Gastrocnemius medialis (tissue), 4 donors: ENCODE data around the gene ERAS. TPM values are rescaled to one million over a fixed set of nuclear protein-coding genes. Genes with fewer than 3 reads are reported as not detected.
"Not testable (repeated sequence)": the region's sequence is repeated elsewhere in the genome, so short reads cannot be mapped to it uniquely, and the experiment has no call there.

Source experiments
- ATAC-seq, 2 donors: fragments of 150-250 bp; one replicate each; pipeline ENCODE4 v1.9.1; 2016
- DNase-seq, 2 donors: peaks; one replicate each; pipeline ENCODE4 v3.0.0-alpha.2; 2019
- H3K27ac ChIP-seq, 4 donors: fragments of 200-600 bp; sonication (generic); 1 replicate in 1 of 4; 2 replicates in 3 of 4; pipeline ENCODE4 v1.5.1; 2016 to 2018; ENCODE audit warnings: mild to moderate bottlenecking in 2 of 4, moderate library complexity in 1 of 4
- H3K27me3 ChIP-seq, 3 donors: fragments of 200-600 bp; sonication (generic) in 2 of 3; 1 replicate in 1 of 3; 2 replicates in 2 of 3; pipeline versions ENCODE4 v1.5.1 to v1.6.0; 2016 to 2019; ENCODE audit warnings: mild to moderate bottlenecking in 1 of 3, moderate library complexity in 1 of 3
- H3K36me3 ChIP-seq, 2 donors: fragments of 200-600 bp; sonication (generic) in 1 of 2; one replicate each; pipeline ENCODE4 v1.5.1; 2017 to 2018
- H3K4me1 ChIP-seq, 2 donors: fragments of 200-600 bp; sonication (generic) in 1 of 2; one replicate each; pipeline ENCODE4 v1.5.1; 2016 to 2017; ENCODE audit warnings: mild to moderate bottlenecking in 2 of 2
- H3K4me3 ChIP-seq, 4 donors: fragments of 200-600 bp; sonication (generic) in 3 of 4; 1 replicate in 1 of 4; 2 replicates in 3 of 4; pipeline ENCODE4 v1.5.1; 2016 to 2019; ENCODE audit warnings: mild to moderate bottlenecking in 2 of 4
- H3K9me3 ChIP-seq, 3 donors: fragments of 200-600 bp; sonication (generic) in 2 of 3; 1 replicate in 1 of 3; 2 replicates in 2 of 3; pipeline ENCODE4 v1.5.1; 2016 to 2019
- CTCF ChIP-seq, 5 experiments: fragments of 450-650 bp in 3 of 5; fragments of 200-600 bp in 2 of 5; sonication (generic) in 2 of 5; IDR thresholded peaks in 4 of 5; conservative IDR thresholded peaks in 1 of 5; 1 replicate in 4 of 5; 2 replicates in 1 of 5; pipeline ENCODE4 v1.5.1; 2016 to 2019; ENCODE audit warnings: antibody characterized with exemption in 5 of 5, mild to moderate bottlenecking in 3 of 5, moderate library complexity in 3 of 5
- POLR2A ChIP-seq, 2 donors: fragments of 450-650 bp; IDR thresholded peaks; one replicate each; pipeline ENCODE4 v1.6.1; 2017; ENCODE audit warnings: antibody characterized with exemption in 2 of 2, mild to moderate bottlenecking in 2 of 2, moderate library complexity in 2 of 2
- in situ Hi-C, 4 donors: fragments of 200-750 bp; cut with MboI; loops; one replicate each; pipeline versions ENCODE4 v1.15.0 to v1.8.0; 2017; ENCODE audit warnings: low sequenced_read_pairs in 4 of 4
- intact Hi-C: fragments of 100-400 bp; cut with DNase I; formaldehyde crosslinking; loops from one replicate; pipeline ENCODE4 v1.15.1; 2023; ENCODE audit warnings: low total_unique reads
- total RNA-seq, 4 donors: library from RNA; depleted of rRNA; stranded (reverse); fragments of >200 nt; gene quantifications; one replicate each; pipeline versions ENCODE4 v1.1.0 to v1.2.3, GENCODE V29; 2016

Gene ERAS
- total RNA-seq, 4 donors from 2014 or later = not detected

- TF ChIP-seq POLR2A (IDR thresholded peaks at IDR 0.05) (no peak), CTCF (IDR thresholded peaks at IDR 0.05 in 4 of 5, conservative IDR thresholded peaks at IDR 0.05 in 1 of 5) (no peak)
- in situ Hi-C loops = loop anchor here in 1 of 4 donors (25.0 kb wide), 1 partner anchor 156 kb away; no protein-coding TSS in a partner anchor
- no peak overlapping the region for H3K27ac ChIP-seq
- no peaks in the 10 kb centered on the region for H3K27me3 ChIP-seq
- DNase-seq = no peak
- intact Hi-C loops = no loop called here
- peaks cover 0 to 4% of the 10 kb centered on the region in 2 donors for H3K36me3 ChIP-seq
- no peak for ATAC-seq
- no peak overlapping the region for H3K4me3 ChIP-seq
- H3K4me1 ChIP-seq = no peaks in the 10 kb centered on the region
- H3K9me3 ChIP-seq = no peaks in the 10 kb centered on the region
Measured at GRCh38 chrX:48818098-48818497, 8.2 kb upstream of the ERAS start.

DNA sequence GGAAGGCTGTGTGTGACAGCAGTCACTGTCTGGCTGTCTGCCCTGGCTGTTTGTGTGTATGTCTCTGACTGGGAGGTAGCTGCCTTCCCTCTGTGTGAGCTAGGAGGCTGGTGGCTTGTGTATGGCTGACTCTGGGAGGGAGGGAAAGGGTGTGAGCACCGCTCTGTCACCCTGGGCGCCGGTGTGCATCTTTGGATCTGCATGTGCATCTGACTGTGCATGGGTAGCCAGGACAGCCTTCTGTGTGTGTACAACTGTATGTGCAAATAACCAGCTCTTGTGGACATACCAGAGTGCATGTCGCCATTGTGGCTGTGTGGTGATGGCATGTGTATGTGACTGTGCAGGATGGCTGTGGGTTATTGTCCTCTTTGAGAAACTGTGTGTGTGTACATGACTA lies 7.4 kb upstream of the ERAS start:
- intact Hi-C loops = no loop called here
- ATAC-seq (no peak), DNase-seq (no peak)
- Histone ChIP-seq H3K27me3 (no peaks in the 10 kb centered on the region), H3K4me1 (no peaks in the 10 kb centered on the region), H3K27ac (no peak overlapping the region), H3K9me3 (no peaks in the 10 kb centered on the region), H3K36me3 (peaks cover 0 to 4% of the 10 kb centered on the region in 2 donors), H3K4me3 (no peak overlapping the region)
- TF ChIP-seq POLR2A (IDR thresholded peaks at IDR 0.05) = no peak
- TF ChIP-seq CTCF (IDR thresholded peaks at IDR 0.05 in 4 of 5, conservative IDR thresholded peaks at IDR 0.05 in 1 of 5) = no peak
- in situ Hi-C loops = loop anchor here in 1 of 4 donors (25.0 kb wide), 1 partner anchor 157 kb away; no protein-coding TSS in a partner anchor

GRCh38 chrX:48819394-48819793 lies 6.9 kb upstream of the ERAS start:
- in situ Hi-C loops = loop anchor here in 1 of 4 donors (25.0 kb wide), 1 partner anchor 157 kb away; no protein-coding TSS in a partner anchor
- H3K36me3 ChIP-seq, H3K27ac ChIP-seq, intact Hi-C loops, H3K27me3 ChIP-seq, H3K4me1 ChIP-seq, DNase-seq, ATAC-seq, H3K9me3 ChIP-seq, H3K4me3 ChIP-seq: not testable (repeated sequence)

- Histone ChIP-seq H3K27ac (no peak overlapping the region), H3K27me3 (no peaks in the 10 kb centered on the region), H3K9me3 (no peaks in the 10 kb centered on the region), H3K36me3 (peaks cover 0 to 4% of the 10 kb centered on the region in 2 donors), H3K4me3 (no peak overlapping the region), H3K4me1 (no peaks in the 10 kb centered on the region)
- no peak for ATAC-seq
- no peak for DNase-seq
- in situ Hi-C loops = loop anchor here in 1 of 4 donors (25.0 kb wide), 1 partner anchor 161 kb away; no protein-coding TSS in a partner anchor
- intact Hi-C loops = no loop called here
- no peak for TF ChIP-seq CTCF (IDR thresholded peaks at IDR 0.05 in 4 of 5, conservative IDR thresholded peaks at IDR 0.05 in 1 of 5)
- TF ChIP-seq POLR2A (IDR thresholded peaks at IDR 0.05) = no peak
Measured at GRCh38 chrX:48823053-48823452, 3.3 kb upstream of the ERAS start.

- H3K4me1 ChIP-seq = no peaks in the 10 kb centered on the region
- no peak overlapping the region for H3K27ac ChIP-seq
- in situ Hi-C loops (loop anchor here in 1 of 4 donors (25.0 kb wide), 1 partner anchor 162 kb away; no protein-coding TSS in a partner anchor), intact Hi-C loops (no loop called here)
- no peak overlapping the region for H3K4me3 ChIP-seq
- ATAC-seq (no peak), DNase-seq (no peak)
- no peaks in the 10 kb centered on the region for H3K9me3 ChIP-seq
- H3K27me3 ChIP-seq = no peaks in the 10 kb centered on the region
- H3K36me3 ChIP-seq = peaks cover 0 to 4% of the 10 kb centered on the region in 2 donors
- TF ChIP-seq CTCF (IDR thresholded peaks at IDR 0.05 in 4 of 5, conservative IDR thresholded peaks at IDR 0.05 in 1 of 5) (no peak), POLR2A (IDR thresholded peaks at IDR 0.05) (no peak)
Measured at GRCh38 chrX:48824066-48824465, 2.2 kb upstream of the ERAS start.
